ENCODE results near the gene HOXD11.

- TF ChIP-seq POLR2AphosphoS5 (IDR thresholded peaks at IDR 0.05; ENCODE audit: low read depth, low read length) = no peak
- TF ChIP-seq POLR2A (IDR thresholded peaks at IDR 0.05; ENCODE audit: low read depth, low read length) = no peak
Measured at GRCh38 chr2:176092270-176093144, 14.6 kb upstream of the HOXD11 start, which contains the start of gene HOXD13.

Data from GM12892 (cell line).